Measurements from ENCODE around the gene TMEM270.

DNA sequence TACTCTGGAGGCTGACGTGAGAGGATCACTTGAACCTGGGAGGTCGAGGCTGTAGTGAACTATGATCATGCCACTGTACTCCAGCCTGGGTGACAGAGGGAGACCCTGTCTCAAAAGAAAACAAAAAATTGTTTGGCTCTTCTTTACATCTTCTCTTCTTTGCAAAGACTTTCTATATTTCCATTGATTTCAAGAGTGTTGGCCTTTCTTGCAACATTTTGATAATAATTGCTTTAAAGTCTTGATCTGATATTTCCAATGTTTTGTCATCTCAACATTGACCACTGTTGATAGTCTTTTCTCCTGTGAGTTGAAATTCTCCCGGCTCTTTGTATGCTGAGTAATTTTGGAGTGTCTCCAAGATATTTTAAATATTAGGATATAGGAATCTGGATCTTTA, 48.0 kb upstream of the TMEM270 start:
- no peak for TF ChIP-seq RARB (CRISPR knock-in tag; IDR thresholded peaks at IDR 0.05)
- TF ChIP-seq, protein P1, sequence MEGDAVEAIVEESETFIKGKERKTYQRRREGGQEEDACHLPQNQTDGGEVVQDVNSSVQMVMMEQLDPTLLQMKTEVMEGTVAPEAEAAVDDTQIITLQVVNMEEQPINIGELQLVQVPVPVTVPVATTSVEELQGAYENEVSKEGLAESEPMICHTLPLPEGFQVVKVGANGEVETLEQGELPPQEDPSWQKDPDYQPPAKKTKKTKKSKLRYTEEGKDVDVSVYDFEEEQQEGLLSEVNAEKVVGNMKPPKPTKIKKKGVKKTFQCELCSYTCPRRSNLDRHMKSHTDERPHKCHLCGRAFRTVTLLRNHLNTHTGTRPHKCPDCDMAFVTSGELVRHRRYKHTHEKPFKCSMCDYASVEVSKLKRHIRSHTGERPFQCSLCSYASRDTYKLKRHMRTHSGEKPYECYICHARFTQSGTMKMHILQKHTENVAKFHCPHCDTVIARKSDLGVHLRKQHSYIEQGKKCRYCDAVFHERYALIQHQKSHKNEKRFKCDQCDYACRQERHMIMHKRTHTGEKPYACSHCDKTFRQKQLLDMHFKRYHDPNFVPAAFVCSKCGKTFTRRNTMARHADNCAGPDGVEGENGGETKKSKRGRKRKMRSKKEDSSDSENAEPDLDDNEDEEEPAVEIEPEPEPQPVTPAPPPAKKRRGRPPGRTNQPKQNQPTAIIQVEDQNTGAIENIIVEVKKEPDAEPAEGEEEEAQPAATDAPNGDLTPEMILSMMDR (IDR thresholded peaks at IDR 0.05), result no peak
- no peak for TF ChIP-seq MYC (IDR thresholded peaks at IDR 0.05; ENCODE audit: borderline replicate concordance, low read length)
